GM12878 (cell line): ENCODE data around the gene BRD1. TPM values are rescaled to one million over a fixed set of nuclear protein-coding genes. Genes with fewer than 3 reads are reported as not detected.

Experiments
- ATAC-seq: fragments of 200-7000 bp; cut with Tn5 transposase; 3 replicates; pipeline ENCODE4 v1.9.1; 2020; ENCODE audit warnings: mild to moderate bottlenecking, moderate library complexity
- BruUV-seq: library from RNA; stranded (reverse); fragments of 400-500 nt; replicated peaks from 2 replicates; lab custom pipeline; 2021; lab: Mats Ljungman, UMichigan
- CTCF ChIA-PET: fragments of 300-600 bp; sonication (Branson Sonifier 250); formaldehyde crosslinking; extraction: SDS; loops from one replicate; lab custom pipeline; 2021; ENCODE audit warnings: inconsistent platforms; lab: Yijun Ruan, JAX
- POLR2A ChIA-PET: fragments of 350-600 bp; formaldehyde crosslinking; extraction: SDS; loops from one replicate; lab custom pipeline; 2021; ENCODE audit warnings: inconsistent platforms; lab: Charles Lee
- RAD21 ChIA-PET: fragments of 300-600 bp; sonication (Branson Sonifier 250); formaldehyde crosslinking; loops from one replicate; lab custom pipeline; 2023; ENCODE audit warnings: antibody characterized with exemption; ENCODE audit not compliant: unreplicated experiment; lab: Charles Lee
- SMC1A ChIA-PET: fragments of 300-600 bp; sonication (Branson Sonifier 250); formaldehyde crosslinking; loops from one replicate; lab custom pipeline; 2023; ENCODE audit not compliant: unreplicated experiment, uncharacterized antibody; lab: Charles Lee
- DNase-seq: peaks from one replicate; pipeline ENCODE4 v3.0.0-alpha.2; 2011; ENCODE audit warnings: low read depth, low spot score
- FAIRE-seq: peaks from 3 replicates; lab custom pipeline; 2011; peaks lifted over from hg19 to GRCh38; lab: Jason Lieb, UNC
- H2AFZ ChIP-seq: 2 replicates; pipeline ENCODE4 v1.6.0; 2011; ENCODE audit warnings: low read depth, low read length, control low read depth; ENCODE audit not compliant: control insufficient read depth
- H3K27ac ChIP-seq: 2 replicates; pipeline ENCODE4 v1.5.1; 2011; ENCODE audit warnings: control low read depth; ENCODE audit not compliant: control insufficient read depth, insufficient read depth
- H3K27me3 ChIP-seq, 2 experiments: replicated peaks in 1 of 2; 2 replicates each; pipeline versions ENCODE4 v1.6.0 to v1.6.1; 2011; ENCODE audit warnings: low read length in 1 of 2; ENCODE audit not compliant: control insufficient read depth in 2 of 2, insufficient read depth in 2 of 2
- H3K36me3 ChIP-seq, 2 experiments: 2 replicates each; pipeline ENCODE4 v1.5.1; 2011; ENCODE audit warnings: low read length in 1 of 2; ENCODE audit not compliant: control insufficient read depth in 2 of 2, insufficient read depth in 2 of 2
- H3K4me1 ChIP-seq: 2 replicates; pipeline ENCODE4 v1.6.1; 2011; ENCODE audit warnings: mild to moderate bottlenecking, low read length, moderate library complexity, mixed read lengths; ENCODE audit not compliant: control insufficient read depth, insufficient read depth
- H3K4me2 ChIP-seq: 2 replicates; pipeline ENCODE4 v1.6.0; 2011; ENCODE audit warnings: control low read depth; ENCODE audit not compliant: control insufficient read depth, insufficient read depth
- H3K4me3 ChIP-seq: fragments of 200-600 bp; sonication (generic); 2 replicates; pipeline ENCODE4 v1.5.1; 2016
- H3K79me2 ChIP-seq: 2 replicates; pipeline ENCODE4 v1.6.0; 2011; ENCODE audit warnings: low read length; ENCODE audit not compliant: control insufficient read depth, insufficient read depth
- H3K9ac ChIP-seq: 2 replicates; pipeline ENCODE4 v1.8.0; 2011; ENCODE audit warnings: low read length, control low read depth, mixed read lengths; ENCODE audit not compliant: control insufficient read depth, insufficient read depth
- H3K9me3 ChIP-seq: replicated peaks from 3 replicates; pipeline ENCODE4 v1.5.1; 2011; ENCODE audit warnings: mild to moderate bottlenecking, low read length; ENCODE audit not compliant: control insufficient read depth, insufficient read depth
- H4K20me1 ChIP-seq: 2 replicates; pipeline ENCODE4 v1.6.0; 2011; ENCODE audit not compliant: control insufficient read depth, insufficient read depth
- ATF7 ChIP-seq: fragments of 450-650 bp; IDR thresholded peaks from 2 replicates; pipeline ENCODE4 v1.6.1; 2016; ENCODE audit warnings: low read depth, mild to moderate bottlenecking
- BMI1 ChIP-seq: fragments of 450-650 bp; IDR thresholded peaks from 2 replicates; pipeline ENCODE4 v1.6.1; 2016; ENCODE audit warnings: mild to moderate bottlenecking, moderate library complexity, borderline replicate concordance
- FOS ChIP-seq: IDR thresholded peaks from 3 replicates; pipeline ENCODE4 v1.6.1; 2011; ENCODE audit warnings: borderline replicate concordance; ENCODE audit not compliant: insufficient read length; ENCODE audit errors: extremely low read depth
- HDAC6 ChIP-seq: fragments of 200-600 bp; sonication (generic); IDR thresholded peaks from one replicate; pipeline ENCODE4 v1.8.0; 2017; ENCODE audit warnings: antibody characterized with exemption; ENCODE audit not compliant: unreplicated experiment
- MTA3 ChIP-seq: IDR thresholded peaks from 2 replicates; pipeline ENCODE4 v1.6.1; 2012; ENCODE audit warnings: low read length, inconsistent platforms, borderline replicate concordance
- NFIC ChIP-seq: IDR thresholded peaks from 2 replicates; pipeline ENCODE4 v1.6.1; 2012; ENCODE audit warnings: low read depth, mild to moderate bottlenecking, inconsistent platforms, low read length, moderate library complexity
- SKIL ChIP-seq: fragments of 450-650 bp; IDR thresholded peaks from 2 replicates; pipeline ENCODE4 v1.6.1; 2017; ENCODE audit warnings: mild to moderate bottlenecking, low read depth, inconsistent platforms; ENCODE audit not compliant: poor library complexity, severe bottlenecking
- SP1 ChIP-seq: IDR thresholded peaks from one replicate; pipeline ENCODE4 v1.6.1; 2011; ENCODE audit warnings: low read depth, low read length
- STAT3 ChIP-seq: IDR thresholded peaks from 2 replicates; pipeline ENCODE4 v1.6.1; 2011; ENCODE audit warnings: low read depth, low read length, improper control_type of control experiment
- TCF12 ChIP-seq: IDR thresholded peaks from 2 replicates; pipeline ENCODE4 v1.6.1; 2011; ENCODE audit warnings: low read depth, mild to moderate bottlenecking, low read length
- WGBS: methylation state at CpG from one replicate; pipeline ENCODE4 v1.1.6; 2016; ENCODE audit warnings: low lambda C conversion rate; ENCODE audit not compliant: insufficient replicate concordance, insufficient coverage; ENCODE audit errors: missing lambda C conversion rate; 5-methylcytosine and 5-hydroxymethylcytosine counted together
- in situ Hi-C: fragments of 300-500 bp; cut with MboI; formaldehyde crosslinking; loops from 9 replicates; pipeline ENCODE4 v1.14.3; 2018; ENCODE audit warnings: mixed read lengths
- intact Hi-C: fragments of 100-400 bp; cut with micrococcal nuclease; formaldehyde crosslinking; loops from one replicate; pipeline ENCODE4 v1.14.2; 2022; ENCODE audit not compliant: unreplicated experiment
- polyA plus RNA-seq, 11 experiments: library from polyadenylated mRNA; depleted of rRNA in 4 of 11; unstranded in 6 of 11; stranded (reverse) in 5 of 11; fragments of >200 nt; fragmentation: Nextera tagmentation in 4 of 11; fragmentation: Illumina TruSeq in 1 of 11; extraction: Ambion mirVana in 4 of 11; extraction: Trizol in 1 of 11; gene quantifications; 1 replicate in 1 of 11; 2 replicates in 10 of 11; pipeline versions ENCODE4 v1.2.1 to v1.2.3, GENCODE V29; 2011 to 2016; ENCODE audit warnings: inconsistent platforms in 2 of 11, missing spikeins in 2 of 11, low read depth in 1 of 11
- total RNA-seq, 4 experiments: library from RNA; depleted of rRNA in 3 of 4; stranded (reverse); fragments of >200 nt in 3 of 4; fragmentation: Illumina TruSeq in 1 of 4; extraction: Trizol in 1 of 4; gene quantifications; 2 replicates each; pipeline versions ENCODE4 v1.2.1 to v1.2.3, GENCODE V29; 2013 to 2021

BRD1 gene
- total and polyA plus RNA-seq, 10 of the 15 experiments (the other 5 are each of a cell fraction or from before 2014, with no cell fraction given), result 0.90 to 26.4 (median 7.1) TPM

GRCh38 chr22:49756676-49757075 lies 71.0 kb downstream of the BRD1 start (continued):
- TF ChIP-seq HDAC6, result no peak
- TF ChIP-seq SP1, result no peak
- TF ChIP-seq FOS, result no peak
- TF ChIP-seq BMI1, result no peak
- no peak for TF ChIP-seq TCF12
- no peak for TF ChIP-seq SKIL
- no peak for TF ChIP-seq ATF7
- TF ChIP-seq NFIC, result no peak

- ChIA-PET POLR2A (no interaction called here), SMC1A (no interaction called here), CTCF (no interaction called here), RAD21 (no interaction called here)
- Histone ChIP-seq H4K20me1 (no peaks in the 10 kb centered on the region), H3K36me3 (no peaks in the 10 kb centered on the region), H3K4me3 (no peak overlapping the region), H2AFZ (no peak overlapping the region), H3K27ac (no peak overlapping the region), H3K4me1 (peaks cover 13% of the 10 kb centered on the region), H3K4me2 (no peak overlapping the region), H3K79me2 (no peaks in the 10 kb centered on the region), H3K27me3 (no peaks in the 10 kb centered on the region; a peak in 1 of 4 replicates), H3K9ac (no peak overlapping the region), H3K9me3 (no peaks in the 10 kb centered on the region)
- ATAC-seq (no peak), FAIRE-seq (no peak), DNase-seq (no peak)
- no TSS peak for BruUV-seq
- WGBS, result 31% methylated on average over 5 of the region's 5 CpGs
- TF ChIP-seq MTA3, result no peak
- TF ChIP-seq STAT3, result no peak
- in situ Hi-C loops (no loop called here), intact Hi-C loops (no loop called here)
These were observed 71.5 kb downstream of the BRD1 start for GRCh38 chr22:49756201-49756600.
